Hepatocyte (in vitro differentiated cells): ENCODE measurements around the gene VCAN.

ENCODE experiments used
- EZH2 ChIP-seq: fragments of 200-600 bp; sonication (generic); IDR thresholded peaks from 2 replicates; pipeline ENCODE4 v1.6.1; 2016; ENCODE audit warnings: antibody characterized with exemption, mild to moderate bottlenecking, borderline replicate concordance
- EZH2phosphoT487 ChIP-seq: fragments of 200-600 bp; sonication (generic); IDR thresholded peaks from one replicate; pipeline ENCODE4 v1.6.1; 2018; ENCODE audit warnings: antibody characterized with exemption, mild to moderate bottlenecking, low read depth, moderate library complexity; ENCODE audit not compliant: unreplicated experiment, severe bottlenecking
- TF ChIP-seq, protein P1 (sequence below): fragments of 200-600 bp; sonication (generic); IDR thresholded peaks from 2 replicates; pipeline ENCODE4 v1.5.1; 2016; ENCODE audit warnings: antibody characterized with exemption, mild to moderate bottlenecking; ENCODE audit not compliant: poor library complexity

GRCh38 chr5:83507431-83507830 is 35.9 kb downstream of the VCAN start:
- TF ChIP-seq, protein P1, sequence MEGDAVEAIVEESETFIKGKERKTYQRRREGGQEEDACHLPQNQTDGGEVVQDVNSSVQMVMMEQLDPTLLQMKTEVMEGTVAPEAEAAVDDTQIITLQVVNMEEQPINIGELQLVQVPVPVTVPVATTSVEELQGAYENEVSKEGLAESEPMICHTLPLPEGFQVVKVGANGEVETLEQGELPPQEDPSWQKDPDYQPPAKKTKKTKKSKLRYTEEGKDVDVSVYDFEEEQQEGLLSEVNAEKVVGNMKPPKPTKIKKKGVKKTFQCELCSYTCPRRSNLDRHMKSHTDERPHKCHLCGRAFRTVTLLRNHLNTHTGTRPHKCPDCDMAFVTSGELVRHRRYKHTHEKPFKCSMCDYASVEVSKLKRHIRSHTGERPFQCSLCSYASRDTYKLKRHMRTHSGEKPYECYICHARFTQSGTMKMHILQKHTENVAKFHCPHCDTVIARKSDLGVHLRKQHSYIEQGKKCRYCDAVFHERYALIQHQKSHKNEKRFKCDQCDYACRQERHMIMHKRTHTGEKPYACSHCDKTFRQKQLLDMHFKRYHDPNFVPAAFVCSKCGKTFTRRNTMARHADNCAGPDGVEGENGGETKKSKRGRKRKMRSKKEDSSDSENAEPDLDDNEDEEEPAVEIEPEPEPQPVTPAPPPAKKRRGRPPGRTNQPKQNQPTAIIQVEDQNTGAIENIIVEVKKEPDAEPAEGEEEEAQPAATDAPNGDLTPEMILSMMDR = no peak
- TF ChIP-seq EZH2 (no peak), EZH2phosphoT487 (no peak)
